SK-N-SH (cell line): ENCODE measurements around the gene MATK. TPM values are rescaled to one million over a fixed set of nuclear protein-coding genes. Genes with fewer than 3 reads are reported as not detected.
"Not testable (repeated sequence)": the region's sequence is repeated elsewhere in the genome, so short reads cannot be mapped to it uniquely, and the experiment has no call there.

Source experiments
- CTCF ChIA-PET: fragments of 300-600, 350-600 bp; formaldehyde crosslinking; extraction: SDS; loops from one replicate; lab custom pipeline; 2021; lab: Yijun Ruan, JAX
- POLR2A ChIA-PET: fragments of 350-600 bp; sonication (Branson Sonifier 250); formaldehyde crosslinking; extraction: SDS; loops from one replicate; lab custom pipeline; 2020; ENCODE audit warnings: antibody characterized with exemption, inconsistent platforms; lab: Yijun Ruan, JAX
- DNase-seq: peaks from one replicate; pipeline ENCODE4 v3.0.0; 2012
- H2AFZ ChIP-seq: fragments of 200-600 bp; sonication (generic); 2 replicates; pipeline ENCODE4 v1.8.1; 2016; ENCODE audit warnings: antibody characterized with exemption, mild to moderate bottlenecking, low read depth
- H3F3A ChIP-seq: fragments of 200-600 bp; sonication (generic); replicated peaks from 2 replicates; pipeline ENCODE3; 2016; ENCODE audit warnings: antibody characterized with exemption, mild to moderate bottlenecking; ENCODE audit not compliant: insufficient read depth
- H3K27ac ChIP-seq, 2 experiments: fragments of 200-500 bp in 1 of 2; fragments of 200-600 bp in 1 of 2; sonication (Bioruptor generic) in 1 of 2; sonication (generic), shearing (Covaris generic) in 1 of 2; 2 replicates each; pipeline versions ENCODE4 v1.5.1 to v1.6.1; 2014 to 2016; ENCODE audit warnings: low read depth in 2 of 2, inconsistent platforms in 1 of 2, low read length in 1 of 2, mild to moderate bottlenecking in 1 of 2, mixed read lengths in 1 of 2
- H3K27me3 ChIP-seq: fragments of 200-600 bp; sonication (generic), shearing (Covaris generic); 2 replicates; pipeline ENCODE4 v1.6.1; 2016; ENCODE audit warnings: mixed run types; ENCODE audit not compliant: insufficient read depth
- H3K36me3 ChIP-seq, 2 experiments: fragments of 200-500 bp in 1 of 2; fragments of 200-600 bp in 1 of 2; sonication (Bioruptor generic) in 1 of 2; sonication (generic) in 1 of 2; replicated peaks in 1 of 2; 2 replicates each; pipeline versions ENCODE3 to v1.5.1; 2014 to 2016; ENCODE audit warnings: low read length in 1 of 2, mild to moderate bottlenecking in 1 of 2; ENCODE audit not compliant: insufficient read depth in 2 of 2, control insufficient read depth in 1 of 2
- H3K4me1 ChIP-seq, 2 experiments: fragments of 200-500 bp in 1 of 2; fragments of 200-600 bp in 1 of 2; sonication (Bioruptor generic) in 1 of 2; sonication (generic), shearing (Covaris generic) in 1 of 2; 2 replicates each; pipeline versions ENCODE4 v1.5.1 to v1.6.1; 2014 to 2016; ENCODE audit warnings: low read depth in 1 of 2, low read length in 1 of 2, mixed run types in 1 of 2; ENCODE audit not compliant: insufficient read depth in 2 of 2, control insufficient read depth in 1 of 2
- H3K4me2 ChIP-seq: fragments of 200-600 bp; sonication (generic), shearing (Covaris generic); 2 replicates; pipeline ENCODE4 v1.6.1; 2017; ENCODE audit warnings: mixed run types
- H3K4me3 ChIP-seq, 2 experiments: fragments of 200-500 bp in 1 of 2; fragments of 200-600 bp in 1 of 2; sonication (Bioruptor generic) in 1 of 2; sonication (generic), shearing (Covaris generic) in 1 of 2; 2 replicates each; pipeline versions ENCODE4 v1.5.1 to v1.8.1; 2014 to 2016; ENCODE audit warnings: low read depth in 2 of 2, inconsistent platforms in 1 of 2, low read length in 1 of 2, mild to moderate bottlenecking in 1 of 2, mixed read lengths in 1 of 2, moderate library complexity in 1 of 2
- H3K79me2 ChIP-seq: fragments of 200-600 bp; sonication (generic); 2 replicates; pipeline ENCODE4 v1.8.1; 2017; ENCODE audit warnings: mild to moderate bottlenecking; ENCODE audit not compliant: insufficient read depth
- H3K9ac ChIP-seq: fragments of 200-600 bp; sonication (generic); 2 replicates; pipeline ENCODE4 v1.6.1; 2017; ENCODE audit warnings: mixed run types
- H3K9me2 ChIP-seq: fragments of 200-600 bp; sonication (generic); 2 replicates; pipeline ENCODE4 v1.6.1; 2017; ENCODE audit warnings: mixed run types
- H3K9me3 ChIP-seq: fragments of 200-600 bp; sonication (generic); 2 replicates; pipeline ENCODE4 v1.6.1; 2017; ENCODE audit warnings: mixed run types, mild to moderate bottlenecking, moderate library complexity
- H4K20me1 ChIP-seq: fragments of 200-600 bp; sonication (generic); 2 replicates; pipeline ENCODE4 v1.6.1; 2017; ENCODE audit warnings: mild to moderate bottlenecking, mixed run types; ENCODE audit not compliant: insufficient read depth
- EZH2phosphoT487 ChIP-seq: fragments of 200-600 bp; sonication (generic); IDR thresholded peaks from 2 replicates; pipeline ENCODE4 v1.6.1; 2017; ENCODE audit warnings: low read depth, mixed run types, mild to moderate bottlenecking, antibody characterized with exemption, moderate library complexity, borderline replicate concordance
- GABPA ChIP-seq: IDR thresholded peaks from 2 replicates; pipeline ENCODE4 v1.4.0; 2012; ENCODE audit warnings: low read depth, mild to moderate bottlenecking
- MXI1 ChIP-seq: IDR thresholded peaks from 2 replicates; pipeline ENCODE4 v1.6.1; 2012; ENCODE audit warnings: mild to moderate bottlenecking, low read depth, low read length, improper control_type of control experiment
- NRF1 ChIP-seq: IDR thresholded peaks from 2 replicates; pipeline ENCODE4 v1.6.1; 2012; ENCODE audit warnings: low read depth, mild to moderate bottlenecking, low read length
- YY1 ChIP-seq: IDR thresholded peaks from 2 replicates; pipeline ENCODE4 v1.4.0; 2012; ENCODE audit warnings: low read depth, mild to moderate bottlenecking
- WGBS: methylation state at CpG from one replicate; pipeline ENCODE4 v1.1.6; 2017; ENCODE audit warnings: low lambda C conversion rate; 5-methylcytosine and 5-hydroxymethylcytosine counted together
- polyA plus RNA-seq, 3 experiments: library from polyadenylated mRNA; depleted of rRNA; stranded (reverse); fragments of >200 nt; gene quantifications; 2 replicates each; pipeline ENCODE4 v1.2.3, GENCODE V29; 2012

MATK gene
- polyA plus RNA-seq, 1 of the 3 experiments (the other 2 are of a cell fraction), result not detected

GRCh38 chr19:3816566-3817218, 30.5 kb upstream of the MATK start:
- POLR2A ChIA-PET, result no interaction called here
- Histone ChIP-seq H4K20me1 (no peaks in the 10 kb centered on the region), H3K27me3 (no peaks in the 10 kb centered on the region), H3K36me3 (no peaks in the 10 kb centered on the region)
- DNase-seq, result no peak
- CTCF ChIA-PET, result no interaction called here
- TF ChIP-seq EZH2phosphoT487 (no peak), NRF1 (no peak), GABPA (no peak)
- TF ChIP-seq, all 33 proteins: peak for 0
- H3K9me3 ChIP-seq, result no peaks in the 10 kb centered on the region
- no peak overlapping the region for H3K27ac ChIP-seq
- H3K4me2 ChIP-seq, result no peak overlapping the region
- no peaks in the 10 kb centered on the region for H3K9me2 ChIP-seq
- no peaks in the 10 kb centered on the region for H3K79me2 ChIP-seq
- no peaks in the 10 kb centered on the region for H3F3A ChIP-seq
- WGBS, result 81% methylated on average over 21 of the region's 45 CpGs
- no peaks in the 10 kb centered on the region for H3K4me1 ChIP-seq
- no peak overlapping the region for H3K9ac ChIP-seq
- H3K4me3 ChIP-seq, result no peak overlapping the region
- H2AFZ ChIP-seq, result no peak overlapping the region

DNA sequence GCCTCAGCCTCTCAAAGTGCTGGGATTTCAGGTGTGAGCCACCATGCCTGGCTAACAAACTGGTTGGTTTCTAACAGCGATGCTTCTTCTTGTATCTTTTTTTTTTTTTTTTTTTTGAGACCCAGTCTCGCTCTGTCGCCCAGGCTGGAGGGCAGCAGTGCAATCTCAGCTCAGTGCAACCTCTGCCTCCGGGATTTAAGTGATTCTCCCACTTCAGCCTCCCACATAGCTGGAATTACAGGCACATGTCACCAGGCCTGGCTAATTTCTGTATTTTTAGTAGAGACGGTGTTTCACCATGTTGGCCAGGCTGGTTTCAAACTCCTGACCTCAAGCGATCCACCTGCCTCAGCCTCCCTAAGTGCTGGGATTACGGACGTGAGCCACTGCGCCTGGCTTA, 30.0 kb upstream of the MATK start:
- H2AFZ ChIP-seq, H3K9me2 ChIP-seq, H4K20me1 ChIP-seq, H3K4me1 ChIP-seq, H3K36me3 ChIP-seq, H3K4me3 ChIP-seq, POLR2A ChIA-PET, H3K79me2 ChIP-seq, H3K27ac ChIP-seq, H3F3A ChIP-seq, H3K9ac ChIP-seq, H3K4me2 ChIP-seq, DNase-seq, H3K9me3 ChIP-seq, H3K27me3 ChIP-seq: not testable (repeated sequence)
- CTCF ChIA-PET, result interaction anchor here (0.6 to 0.7 kb wide), 2 partner anchors 32 to 119 kb away, joined by 3 read pairs; no protein-coding TSS in a partner anchor
- WGBS, result 86% methylated on average over 9 of the region's 9 CpGs

- Histone ChIP-seq H3K4me2 (no peak overlapping the region), H3K9me3 (no peaks in the 10 kb centered on the region), H3F3A (no peaks in the 10 kb centered on the region), H3K27ac (no peak overlapping the region), H3K9me2 (no peaks in the 10 kb centered on the region), H3K27me3 (no peaks in the 10 kb centered on the region), H4K20me1 (no peaks in the 10 kb centered on the region), H3K79me2 (no peaks in the 10 kb centered on the region), H3K36me3 (no peaks in the 10 kb centered on the region), H3K9ac (no peak overlapping the region), H3K4me1 (no peaks in the 10 kb centered on the region), H3K4me3 (no peak overlapping the region), H2AFZ (no peak overlapping the region)
- no peak for DNase-seq
- 42% methylated on average over 4 of the region's 4 CpGs for WGBS
- TF ChIP-seq YY1 (no peak), MXI1 (no peak)
- POLR2A ChIA-PET, result no interaction called here
- CTCF ChIA-PET, result no interaction called here
Observed at GRCh38 chr19:3814648-3815047, 28.5 kb upstream of the MATK start.
